HG03066 (cell line): ENCODE data around the gene CSTF2T.

Experiments used
- ATAC-seq: cut with Tn5 transposase; IDR thresholded peaks from one replicate; pipeline ENCODE4 v1.9.1; 2021; ENCODE audit warnings: low read depth; ENCODE audit not compliant: unreplicated experiment

The CSTF2T gene

GRCh38 chr10:51653025-51653424 lies 46.4 kb downstream of the CSTF2T start:
- no peak for ATAC-seq

- no peak for ATAC-seq
These were observed 48.3 kb downstream of the CSTF2T start for GRCh38 chr10:51651063-51651462.

DNA sequence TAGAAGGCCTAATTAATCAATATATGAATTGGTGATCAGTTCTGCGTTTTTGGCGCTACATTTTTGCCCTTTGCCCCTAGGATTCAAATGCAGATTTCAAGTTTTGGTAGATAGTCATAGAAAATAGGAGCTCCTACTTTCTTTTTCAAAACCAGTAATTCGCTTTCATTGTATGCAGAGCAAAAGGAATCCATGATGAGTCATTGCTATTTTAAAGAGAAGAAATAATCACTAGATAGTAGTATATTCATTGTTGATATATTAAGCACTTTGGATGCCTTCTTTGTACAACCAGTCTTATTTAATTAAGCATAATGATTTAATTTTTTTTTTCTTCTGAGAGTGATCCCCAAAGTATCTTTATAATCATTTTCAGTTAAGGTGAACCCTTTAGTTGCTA lies 50.3 kb downstream of the CSTF2T start:
- ATAC-seq, result no peak
